Naive thymus-derived CD4-positive, alpha-beta T cell (primary cell): ENCODE measurements around the gene VAV3. TPM values are rescaled to one million over a fixed set of nuclear protein-coding genes. Genes with fewer than 3 reads are reported as not detected.
"Not testable (repeated sequence)": the region's sequence is repeated elsewhere in the genome, so short reads cannot be mapped to it uniquely, and the experiment has no call there.

Source experiments
- ATAC-seq: fragments of 150-1000 bp; cut with Tn5 transposase; 2 replicates; pipeline ENCODE4 v1.10.0; 2021; ENCODE audit warnings: mild to moderate bottlenecking, moderate library complexity
- CTCF ChIA-PET: fragments of 350-600 bp; sonication (Branson Sonifier 250); formaldehyde crosslinking; loops from one replicate; lab custom pipeline; 2021; ENCODE audit warnings: antibody characterized with exemption; lab: Charles Lee
- POLR2A ChIA-PET: fragments of 350-600 bp; sonication (Branson Sonifier 250); formaldehyde crosslinking; loops from one replicate; lab custom pipeline; 2021; ENCODE audit warnings: antibody characterized with exemption, inconsistent platforms; lab: Charles Lee
- DNase-seq, 9 donors: peaks; one replicate each; pipeline versions ENCODE4 v3.0.0 to v3.0.0-alpha.2; 2020 to 2022; ENCODE audit warnings: mixed read lengths in 1 of 9
- H3K27ac ChIP-seq: one replicate; pipeline ENCODE4 v1.7.0; 2013; ENCODE audit warnings: mild to moderate bottlenecking, low read depth, low read length, moderate library complexity
- H3K27me3 ChIP-seq, 2 donors: one replicate each; pipeline ENCODE4 v1.7.0; 2013; ENCODE audit warnings: low read length in 2 of 2, mild to moderate bottlenecking in 2 of 2, moderate library complexity in 2 of 2; ENCODE audit not compliant: control insufficient read depth in 2 of 2, insufficient read depth in 2 of 2
- H3K36me3 ChIP-seq, 3 experiments: 1 replicate in 2 of 3; 2 replicates in 1 of 3; pipeline ENCODE4 v1.7.0; 2013; ENCODE audit warnings: low read length in 3 of 3, mild to moderate bottlenecking in 3 of 3, moderate library complexity in 1 of 3; ENCODE audit not compliant: insufficient read depth in 3 of 3, control insufficient read depth in 2 of 3
- H3K4me1 ChIP-seq, 2 donors: one replicate each; pipeline ENCODE4 v1.7.0; 2013; ENCODE audit warnings: low read length in 2 of 2, mild to moderate bottlenecking in 2 of 2, moderate library complexity in 1 of 2; ENCODE audit not compliant: control insufficient read depth in 2 of 2, insufficient read depth in 2 of 2
- H3K4me3 ChIP-seq: 2 replicates; pipeline ENCODE4 v1.7.0; 2013; ENCODE audit warnings: mild to moderate bottlenecking, low read length
- H3K9me3 ChIP-seq, 3 experiments: 1 replicate in 2 of 3; 2 replicates in 1 of 3; pipeline ENCODE4 v1.7.0; 2013; ENCODE audit warnings: low read length in 3 of 3; ENCODE audit not compliant: control insufficient read depth in 2 of 3
- H3K27ac Mint-ChIP-seq, 9 donors: one replicate each; pipeline ENCODE4 v1.8.0; 2020 to 2022; ENCODE audit warnings: mixed read lengths in 9 of 9, mild to moderate bottlenecking in 8 of 9, moderate library complexity in 5 of 9, inconsistent platforms in 2 of 9
- H3K27me3 Mint-ChIP-seq, 5 donors: one replicate each; pipeline ENCODE4 v1.8.0; 2021 to 2022; ENCODE audit warnings: mixed read lengths in 5 of 5, mild to moderate bottlenecking in 1 of 5
- H3K36me3 Mint-ChIP-seq, 5 donors: one replicate each; pipeline ENCODE4 v1.8.0; 2020 to 2022; ENCODE audit warnings: mixed read lengths in 5 of 5, mild to moderate bottlenecking in 3 of 5, inconsistent platforms in 1 of 5
- H3K4me1 Mint-ChIP-seq, 7 donors: one replicate each; pipeline ENCODE4 v1.8.0; 2020 to 2022; ENCODE audit warnings: mixed read lengths in 7 of 7, mild to moderate bottlenecking in 3 of 7, inconsistent platforms in 1 of 7
- H3K4me3 Mint-ChIP-seq, 10 donors: one replicate each; pipeline ENCODE4 v1.8.0; 2020 to 2022; ENCODE audit warnings: mild to moderate bottlenecking in 10 of 10, mixed read lengths in 10 of 10, moderate library complexity in 6 of 10, inconsistent platforms in 2 of 10
- H3K9me3 Mint-ChIP-seq, 11 donors: one replicate each; pipeline ENCODE4 v1.8.0; 2020 to 2022; ENCODE audit warnings: mixed read lengths in 11 of 11, mild to moderate bottlenecking in 4 of 11, inconsistent platforms in 1 of 11, moderate library complexity in 1 of 11
- intact Hi-C, 2 donors: fragments of 100-400 bp; cut with micrococcal nuclease; formaldehyde crosslinking; loops; one replicate each; pipeline ENCODE4 v1.15.1; 2023
- polyA plus RNA-seq, 2 donors: library from polyadenylated mRNA; unstranded; fragments of 300-500 nt; fragmentation: Illumina TruSeq; gene quantifications; one replicate each; pipeline ENCODE4 v1.2.3, GENCODE V29; 2021
- total RNA-seq, 6 experiments: library from RNA in 5 of 6; stranded (reverse) in 5 of 6; gene quantifications; 1 replicate in 5 of 6; 2 replicates in 1 of 6; pipeline ENCODE4 v1.2.3 and lab custom pipeline; 2021 to 2026

VAV3 gene
- total and polyA plus RNA-seq, 7 experiments from 2014 or later = 1.3 to 23.2 (median 2.7) TPM

DNA sequence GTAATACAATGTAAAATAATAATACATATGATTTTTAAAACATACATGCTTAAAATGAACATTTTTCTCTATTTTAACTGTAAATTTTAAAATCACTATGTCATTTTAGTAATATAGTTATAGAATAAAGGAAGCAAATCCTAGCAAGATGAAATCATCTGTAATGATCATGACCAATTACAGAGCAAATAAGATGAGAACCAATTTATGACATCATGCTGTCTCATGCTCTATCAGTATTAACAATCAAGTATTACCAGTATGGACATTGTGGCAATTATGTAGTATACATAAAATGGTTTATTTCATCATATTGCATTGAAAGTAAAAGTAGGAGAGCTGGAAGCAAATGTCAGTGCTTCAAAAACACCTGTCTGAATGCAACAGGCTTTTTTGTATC, 255.0 kb downstream of the VAV3 start:
- no peak for ATAC-seq
- Mint-ChIP-seq H3K4me1 (no peaks in the 10 kb centered on the region), H3K4me3 (no peak overlapping the region), H3K9me3 (peaks cover 0 to 9% (median 0%) of the 10 kb centered on the region in 11 donors), H3K27me3 (no peaks in the 10 kb centered on the region), H3K36me3 (peaks cover 0 to 9% (median 4%) of the 10 kb centered on the region in 5 donors), H3K27ac (no peak overlapping the region)
- H3K4me1 ChIP-seq = no peaks in the 10 kb centered on the region
- H3K4me3 ChIP-seq = no peak overlapping the region
- H3K27ac ChIP-seq = no peak overlapping the region
- POLR2A ChIA-PET = no interaction called here
- no peaks in the 10 kb centered on the region for H3K9me3 ChIP-seq
- intact Hi-C loops = no loop called here
- no peak for DNase-seq
- CTCF ChIA-PET = no interaction called here
- H3K27me3 ChIP-seq = no peaks in the 10 kb centered on the region
- no peaks in the 10 kb centered on the region for H3K36me3 ChIP-seq

DNA sequence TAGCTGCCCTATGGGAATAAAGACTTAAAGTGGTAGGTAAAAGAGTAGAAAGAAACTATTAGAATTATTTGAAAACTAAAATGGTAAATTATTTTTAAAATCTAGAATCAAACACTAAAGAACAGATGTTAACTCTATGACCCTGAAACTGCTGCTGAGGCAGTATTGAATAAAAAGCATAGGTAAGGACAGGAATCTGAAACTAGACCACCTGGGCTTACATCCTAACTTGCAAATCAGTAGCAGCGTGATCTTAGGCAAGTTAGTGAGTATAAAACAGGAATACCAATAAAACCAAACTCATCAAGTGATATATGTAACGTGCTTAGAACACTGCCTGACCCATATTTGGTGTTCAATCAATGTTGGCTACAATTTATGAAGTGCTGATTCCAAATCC, 257.9 kb downstream of the VAV3 start:
- DNase-seq (no peak), ATAC-seq (no peak)
- no peak overlapping the region for H3K4me3 ChIP-seq
- Mint-ChIP-seq H3K9me3 (peaks cover 0 to 9% (median 0%) of the 10 kb centered on the region in 11 donors), H3K27me3 (no peaks in the 10 kb centered on the region), H3K4me1 (no peaks in the 10 kb centered on the region), H3K4me3 (no peak overlapping the region), H3K27ac (no peak overlapping the region), H3K36me3 (peaks cover 0 to 23% (median 9%) of the 10 kb centered on the region in 5 donors)
- no peak overlapping the region for H3K27ac ChIP-seq
- H3K4me1 ChIP-seq = no peaks in the 10 kb centered on the region
- intact Hi-C loops = no loop called here
- ChIA-PET POLR2A (no interaction called here), CTCF (no interaction called here)
- no peaks in the 10 kb centered on the region for H3K27me3 ChIP-seq
- no peaks in the 10 kb centered on the region for H3K9me3 ChIP-seq
- no peaks in the 10 kb centered on the region for H3K36me3 ChIP-seq

DNA sequence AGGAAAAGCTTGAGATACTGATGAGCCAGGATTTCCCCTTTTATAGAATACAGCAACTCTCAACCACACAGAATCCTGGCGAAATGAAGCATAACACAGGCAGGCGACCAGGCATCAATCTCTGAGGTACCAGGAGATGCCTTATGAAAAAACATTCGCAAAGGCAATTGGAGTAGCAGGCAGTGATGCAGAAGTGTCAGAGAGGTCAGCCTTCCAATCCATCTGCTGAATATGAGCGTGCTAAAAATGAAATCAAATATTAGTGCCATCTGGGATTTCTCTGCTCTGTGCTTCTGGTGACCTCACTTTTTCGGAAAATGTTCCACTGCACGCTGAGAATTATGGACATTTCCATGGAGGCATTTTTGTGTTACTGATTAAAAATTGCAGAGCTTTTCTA, 258.8 kb downstream of the VAV3 start:
- ATAC-seq = no peak
- ChIA-PET POLR2A (no interaction called here), CTCF (no interaction called here)
- Mint-ChIP-seq H3K4me1 (no peaks in the 10 kb centered on the region), H3K27ac (no peak overlapping the region), H3K4me3 (no peak overlapping the region), H3K27me3 (no peaks in the 10 kb centered on the region), H3K36me3 (peaks cover 0 to 27% (median 11%) of the 10 kb centered on the region in 5 donors), H3K9me3 (peaks cover 0 to 5% (median 0%) of the 10 kb centered on the region in 11 donors)
- no peak for DNase-seq
- Histone ChIP-seq H3K27me3 (no peaks in the 10 kb centered on the region), H3K9me3 (no peaks in the 10 kb centered on the region), H3K4me3 (no peak overlapping the region), H3K4me1 (no peaks in the 10 kb centered on the region), H3K27ac (no peak overlapping the region), H3K36me3 (no peaks in the 10 kb centered on the region)
- intact Hi-C loops = no loop called here

DNA sequence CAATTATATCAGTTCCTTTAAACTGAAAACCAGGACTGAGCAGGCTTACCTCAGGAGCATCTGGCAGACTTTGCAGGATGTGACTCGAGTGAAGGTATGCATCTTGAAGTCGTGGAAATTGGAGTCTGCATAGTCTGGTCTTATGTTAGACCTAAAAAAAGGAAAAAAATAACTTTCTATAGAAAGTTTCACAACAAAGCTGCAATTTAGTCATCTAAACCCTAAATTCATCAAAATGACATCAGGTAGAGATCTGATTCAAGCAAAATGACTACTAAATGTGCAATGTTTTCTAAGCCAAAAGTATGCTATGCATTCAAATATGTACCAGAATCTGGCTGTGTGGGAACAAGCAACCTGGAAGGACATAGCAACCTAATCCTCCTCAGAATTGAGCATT, 260.1 kb downstream of the VAV3 start:
- H3K27ac Mint-ChIP-seq = no peak overlapping the region
- ATAC-seq = no peak

DNA sequence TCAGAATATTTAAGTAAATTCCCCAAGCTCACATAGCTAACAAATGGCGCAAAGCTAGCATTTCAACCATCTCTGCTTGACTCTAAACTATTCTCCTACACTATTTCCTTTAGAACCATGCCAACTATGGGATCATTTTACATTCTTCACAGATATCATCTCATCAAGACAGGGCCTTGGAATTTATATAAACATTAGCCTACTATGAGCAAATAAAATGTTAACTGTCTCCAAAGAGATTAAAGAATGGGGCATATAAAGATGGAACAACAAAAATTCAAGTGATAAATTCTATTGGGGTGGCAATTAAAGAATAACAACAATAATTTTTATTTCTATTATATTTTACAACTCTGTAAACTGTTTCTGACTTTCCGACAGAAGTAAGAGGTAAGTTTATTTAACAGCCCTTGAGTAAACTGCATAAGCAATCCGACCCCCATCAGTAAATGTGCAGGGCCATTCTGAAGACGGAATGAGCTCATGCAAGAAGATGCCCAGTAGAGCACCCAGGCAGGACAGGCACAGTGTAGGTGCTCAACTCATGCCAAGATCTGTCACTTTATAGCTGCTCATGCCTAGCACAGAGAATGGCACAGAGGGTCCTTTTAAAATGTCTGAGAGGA, 261.9 kb downstream of the VAV3 start:
- no peaks in the 10 kb centered on the region for H3K36me3 ChIP-seq
- H3K27ac ChIP-seq = no peak overlapping the region
- Mint-ChIP-seq H3K4me3 (no peak overlapping the region), H3K27me3 (no peaks in the 10 kb centered on the region), H3K36me3 (peaks cover 0 to 22% (median 8%) of the 10 kb centered on the region in 5 donors), H3K9me3 (peaks cover 0 to 3% (median 0%) of the 10 kb centered on the region in 11 donors), H3K27ac (no peak overlapping the region), H3K4me1 (no peaks in the 10 kb centered on the region)
- H3K4me1 ChIP-seq = no peaks in the 10 kb centered on the region
- no peak overlapping the region for H3K4me3 ChIP-seq
- H3K9me3 ChIP-seq = no peaks in the 10 kb centered on the region
- no peaks in the 10 kb centered on the region for H3K27me3 ChIP-seq
- DNase-seq = no peak
- ATAC-seq = no peak
- ChIA-PET POLR2A (interaction anchor here (0.5 kb wide), 1 partner anchor 14 kb away, joined by 3 read pairs; no protein-coding TSS in a partner anchor), CTCF (no interaction called here)
- intact Hi-C loops = no loop called here

More for the DNA sequence above, 260.1 kb downstream of the VAV3 start:
- Histone ChIP-seq H3K9me3 (no peaks in the 10 kb centered on the region), H3K4me1 (no peaks in the 10 kb centered on the region), H3K36me3 (no peaks in the 10 kb centered on the region), H3K27ac (no peak overlapping the region), H3K27me3 (no peaks in the 10 kb centered on the region), H3K4me3 (no peak overlapping the region)
- ChIA-PET CTCF (no interaction called here), POLR2A (no interaction called here)
- Mint-ChIP-seq H3K27me3 (no peaks in the 10 kb centered on the region), H3K4me1 (no peaks in the 10 kb centered on the region), H3K9me3 (peaks cover 0 to 3% (median 0%) of the 10 kb centered on the region in 11 donors), H3K4me3 (no peak overlapping the region), H3K36me3 (peaks cover 0 to 22% (median 8%) of the 10 kb centered on the region in 5 donors)
- intact Hi-C loops = no loop called here
- no peak for DNase-seq

DNA sequence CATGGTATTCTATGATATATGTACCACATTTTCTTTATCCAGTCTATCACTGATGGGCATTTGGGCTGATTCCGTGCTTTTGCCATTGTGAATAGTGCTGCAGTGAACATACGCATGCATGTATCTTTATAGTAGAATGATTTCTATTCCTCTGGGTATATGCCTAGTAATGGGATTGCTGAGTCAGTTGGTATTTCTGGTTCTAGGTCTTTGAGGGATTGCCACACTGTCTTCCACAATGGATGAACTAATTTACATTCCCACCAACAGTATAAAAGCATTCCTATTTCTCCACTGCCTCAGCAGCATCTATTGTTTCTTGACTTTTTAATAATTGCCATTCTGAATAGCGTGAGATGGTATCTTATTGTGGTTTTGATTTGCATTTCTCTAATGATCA, 264.3 kb downstream of the VAV3 start:
- H3K27me3 ChIP-seq, intact Hi-C loops, H3K4me3 Mint-ChIP-seq, H3K27ac ChIP-seq, H3K9me3 ChIP-seq, H3K27ac Mint-ChIP-seq, H3K9me3 Mint-ChIP-seq, POLR2A ChIA-PET, H3K4me1 ChIP-seq, H3K4me3 ChIP-seq, H3K36me3 ChIP-seq, DNase-seq, ATAC-seq, H3K27me3 Mint-ChIP-seq, H3K4me1 Mint-ChIP-seq: not testable (repeated sequence)
- CTCF ChIA-PET = interaction anchor here (0.8 kb wide), 1 partner anchor 14 kb away, joined by 4 read pairs; no protein-coding TSS in a partner anchor
- peaks cover 0 to 22% (median 8%) of the 10 kb centered on the region in 5 donors for H3K36me3 Mint-ChIP-seq

DNA sequence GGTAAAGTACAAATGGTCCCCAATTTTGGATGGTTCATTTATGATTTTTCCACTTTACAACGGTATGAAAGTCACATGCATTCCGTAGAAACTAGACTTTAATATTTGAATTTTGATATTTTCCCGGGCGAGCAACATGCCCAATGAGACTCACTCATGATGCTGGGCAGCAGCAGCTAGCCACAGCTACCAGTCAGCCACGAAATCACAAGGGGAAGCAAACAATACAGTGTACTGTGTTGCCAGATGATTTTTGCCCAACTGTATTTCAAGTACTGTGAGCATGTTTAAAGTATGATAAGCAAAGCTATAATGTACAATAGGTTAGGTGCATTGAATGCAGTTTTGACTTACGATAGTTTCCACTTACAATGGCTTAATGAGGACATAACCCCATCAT, 266.8 kb downstream of the VAV3 start:
- no peaks in the 10 kb centered on the region for H3K27me3 ChIP-seq
- no peaks in the 10 kb centered on the region for H3K4me1 ChIP-seq
- H3K9me3 Mint-ChIP-seq = peaks cover 0 to 3% (median 0%) of the 10 kb centered on the region in 11 donors
- H3K27ac Mint-ChIP-seq = no peak overlapping the region
- intact Hi-C loops = no loop called here
- no peak overlapping the region for H3K4me3 ChIP-seq
- H3K4me1 Mint-ChIP-seq = peaks cover 0 to 8% (median 0%) of the 10 kb centered on the region in 7 donors
- no peak for ATAC-seq
- H3K27ac ChIP-seq = no peak overlapping the region
- H3K9me3 ChIP-seq = no peaks in the 10 kb centered on the region
- no peak for DNase-seq
- no peaks in the 10 kb centered on the region for H3K36me3 ChIP-seq
- H3K4me3 Mint-ChIP-seq = no peak overlapping the region
- peaks cover 0 to 18% (median 8%) of the 10 kb centered on the region in 5 donors for H3K36me3 Mint-ChIP-seq
- ChIA-PET CTCF (no interaction called here), POLR2A (no interaction called here)
- H3K27me3 Mint-ChIP-seq = no peaks in the 10 kb centered on the region
